RWPE2 (cell line): ENCODE data around the gene AKAP11.

ENCODE experiments used
- ATAC-seq: fragments of 200-7000 bp; cut with Tn5 transposase; 3 replicates; pipeline ENCODE4 v1.9.1; 2021; ENCODE audit warnings: low read depth
- DNase-seq: peaks from one replicate; pipeline ENCODE4 v3.0.0-alpha.2; 2020; ENCODE audit warnings: low spot score
- H3K27ac ChIP-seq: fragments of 450-650 bp; 2 replicates; pipeline ENCODE4 v1.5.1; 2017; ENCODE audit warnings: mild to moderate bottlenecking; ENCODE audit not compliant: poor library complexity, severe bottlenecking
- H3K27me3 ChIP-seq: fragments of 250-450 bp; sonication (Bioruptor Pico); 2 replicates; pipeline ENCODE4 v1.5.1; 2021; ENCODE audit warnings: mild to moderate bottlenecking, moderate library complexity; ENCODE audit not compliant: insufficient read depth, poor library complexity, severe bottlenecking
- H3K36me3 ChIP-seq: fragments of 250-450 bp; sonication (Bioruptor Pico); 2 replicates; pipeline ENCODE4 v1.5.1; 2020; ENCODE audit warnings: low read depth, mild to moderate bottlenecking, moderate library complexity
- H3K4me1 ChIP-seq: fragments of 250-450 bp; sonication (Bioruptor Pico); 2 replicates; pipeline ENCODE4 v1.5.1; 2021; ENCODE audit warnings: mild to moderate bottlenecking, moderate library complexity; ENCODE audit not compliant: insufficient read depth, poor library complexity, severe bottlenecking
- H3K4me3 ChIP-seq: fragments of 250-450 bp; sonication (Bioruptor Pico); 2 replicates; pipeline ENCODE4 v1.5.1; 2021; ENCODE audit warnings: mild to moderate bottlenecking, moderate library complexity; ENCODE audit not compliant: severe bottlenecking
- H3K9me3 ChIP-seq: fragments of 250-450 bp; sonication (Bioruptor Pico); 2 replicates; pipeline ENCODE4 v1.5.1; 2021; ENCODE audit warnings: mild to moderate bottlenecking, moderate library complexity; ENCODE audit not compliant: severe bottlenecking
- CTCF ChIP-seq: fragments of 450-650 bp; IDR thresholded peaks from one replicate; pipeline ENCODE4 v1.5.1; 2017; ENCODE audit warnings: mild to moderate bottlenecking, moderate library complexity; ENCODE audit not compliant: poor library complexity, severe bottlenecking

The AKAP11 gene

GRCh38 chr13:42307461-42307860 lies 35.5 kb downstream of the AKAP11 start:
- Histone ChIP-seq H3K4me1 (no peaks in the 10 kb centered on the region), H3K27ac (no peak overlapping the region), H3K4me3 (no peak overlapping the region), H3K9me3 (no peaks in the 10 kb centered on the region), H3K27me3 (no peaks in the 10 kb centered on the region), H3K36me3 (peaks cover 46% of the 10 kb centered on the region)
- DNase-seq (no peak), ATAC-seq (no peak)
- no peak for TF ChIP-seq CTCF

GRCh38 chr13:42312817-42313431 lies 41.0 kb downstream of the AKAP11 start:
- H3K4me1 ChIP-seq = no peaks in the 10 kb centered on the region
- no peaks in the 10 kb centered on the region for H3K9me3 ChIP-seq
- no peak for TF ChIP-seq CTCF
- DNase-seq (no peak), ATAC-seq (no peak)
- H3K4me3 ChIP-seq = no peak overlapping the region
- H3K27me3 ChIP-seq = no peaks in the 10 kb centered on the region
- peaks cover 42% of the 10 kb centered on the region for H3K36me3 ChIP-seq
- H3K27ac ChIP-seq = no peak overlapping the region

GRCh38 chr13:42318570-42318969 lies 46.6 kb downstream of the AKAP11 start:
- DNase-seq (no peak), ATAC-seq (no peak)
- Histone ChIP-seq H3K9me3 (no peaks in the 10 kb centered on the region), H3K4me1 (peaks cover 8% of the 10 kb centered on the region), H3K27ac (no peak overlapping the region), H3K4me3 (no peak overlapping the region), H3K36me3 (peaks cover 35% of the 10 kb centered on the region), H3K27me3 (no peaks in the 10 kb centered on the region)
- no peak for TF ChIP-seq CTCF

- Histone ChIP-seq H3K36me3 (peaks cover 21% of the 10 kb centered on the region), H3K9me3 (no peaks in the 10 kb centered on the region), H3K4me3 (no peak overlapping the region), H3K4me1 (peaks cover 8% of the 10 kb centered on the region), H3K27ac (no peak overlapping the region), H3K27me3 (no peaks in the 10 kb centered on the region)
- TF ChIP-seq CTCF = no peak
- ATAC-seq (no peak), DNase-seq (no peak)
Observed at GRCh38 chr13:42320375-42320787, 48.4 kb downstream of the AKAP11 start.

- DNase-seq (no peak), ATAC-seq (no peak)
- Histone ChIP-seq H3K27ac (no peak overlapping the region), H3K4me1 (peaks cover 8% of the 10 kb centered on the region), H3K9me3 (no peaks in the 10 kb centered on the region), H3K36me3 (peaks cover 17% of the 10 kb centered on the region), H3K27me3 (no peaks in the 10 kb centered on the region), H3K4me3 (no peak overlapping the region)
- TF ChIP-seq CTCF = no peak
Observed at GRCh38 chr13:42322806-42323205, 50.9 kb downstream of the AKAP11 start.
